Measurements from ENCODE around the gene GRXCR1.

The GRXCR1 gene

GRCh38 chr4:42892413-42892812 is at the start of gene GRXCR1:
TSS of gene GRXCR1 (plus strand) at chr4:42892713. CDS start at chr4:42893267, 554 bp downstream.
- no peaks in the 10 kb centered on the region for H3K9me3 ChIP-seq (ENCODE audit: control insufficient read depth, low read length)
- no peak within 1 kb of the TSS for H3K4me3 ChIP-seq (ENCODE audit: low read length)
- H3K9ac ChIP-seq (ENCODE audit: low read length), result no peak within 1 kb of the TSS
- H3K36me3 ChIP-seq (ENCODE audit: control insufficient read depth, insufficient read depth, low read length, severe bottlenecking), result no peaks in the 10 kb centered on the region
- no peak for DNase-seq (ENCODE audit: low read depth)
- H3K4me1 ChIP-seq (ENCODE audit: control insufficient read depth, insufficient read depth, low read length), result no peaks in the 10 kb centered on the region
- no peaks in the 10 kb centered on the region for H3K27me3 ChIP-seq (replicated peaks; ENCODE audit: control insufficient read depth, insufficient read depth, low read length)

GRCh38 chr4:42843694-42844093 is 48.8 kb upstream of the GRXCR1 start:
- peaks cover 5% of the 10 kb centered on the region for H3K4me1 ChIP-seq (ENCODE audit: control insufficient read depth, insufficient read depth, low read length)
- no peak overlapping the region for H3K9ac ChIP-seq (ENCODE audit: low read length)
- H3K4me3 ChIP-seq (ENCODE audit: low read length), result no peak overlapping the region
- H3K9me3 ChIP-seq (ENCODE audit: control insufficient read depth, low read length), result no peaks in the 10 kb centered on the region
- DNase-seq (ENCODE audit: low read depth), result no peak
- no peaks in the 10 kb centered on the region for H3K36me3 ChIP-seq (ENCODE audit: control insufficient read depth, insufficient read depth, low read length, severe bottlenecking)
- H3K27me3 ChIP-seq (replicated peaks; ENCODE audit: control insufficient read depth, insufficient read depth, low read length), result no peaks in the 10 kb centered on the region

GRCh38 chr4:42844422-42845070 is 48.0 kb upstream of the GRXCR1 start:
- Histone ChIP-seq H3K4me3 (ENCODE audit: low read length) (no peak overlapping the region), H3K9me3 (ENCODE audit: control insufficient read depth, low read length) (peaks cover 3% of the 10 kb centered on the region), H3K9ac (ENCODE audit: low read length) (no peak overlapping the region), H3K27me3 (replicated peaks; ENCODE audit: control insufficient read depth, insufficient read depth, low read length) (no peaks in the 10 kb centered on the region), H3K36me3 (ENCODE audit: control insufficient read depth, insufficient read depth, low read length, severe bottlenecking) (no peaks in the 10 kb centered on the region), H3K4me1 (ENCODE audit: control insufficient read depth, insufficient read depth, low read length) (peaks cover 5% of the 10 kb centered on the region)
- no peak for DNase-seq (ENCODE audit: low read depth)

- H3K4me3 ChIP-seq (ENCODE audit: low read length), result no peak overlapping the region
- no peak for DNase-seq (ENCODE audit: low read depth)
- H3K36me3 ChIP-seq (ENCODE audit: control insufficient read depth, insufficient read depth, low read length, severe bottlenecking), result no peaks in the 10 kb centered on the region
- H3K27me3 ChIP-seq (replicated peaks; ENCODE audit: control insufficient read depth, insufficient read depth, low read length), result no peaks in the 10 kb centered on the region
- peaks cover 5% of the 10 kb centered on the region for H3K4me1 ChIP-seq (ENCODE audit: control insufficient read depth, insufficient read depth, low read length)
- H3K9me3 ChIP-seq (ENCODE audit: control insufficient read depth, low read length), result peaks cover 13% of the 10 kb centered on the region
- no peak overlapping the region for H3K9ac ChIP-seq (ENCODE audit: low read length)
These were observed 46.9 kb upstream of the GRXCR1 start for GRCh38 chr4:42845586-42845985.

GRCh38 chr4:42855779-42856178 is 36.7 kb upstream of the GRXCR1 start:
- Histone ChIP-seq H3K9me3 (ENCODE audit: control insufficient read depth, low read length) (peaks cover 2% of the 10 kb centered on the region), H3K9ac (ENCODE audit: low read length) (no peak overlapping the region), H3K4me1 (ENCODE audit: control insufficient read depth, insufficient read depth, low read length) (no peaks in the 10 kb centered on the region), H3K4me3 (ENCODE audit: low read length) (no peak overlapping the region), H3K36me3 (ENCODE audit: control insufficient read depth, insufficient read depth, low read length, severe bottlenecking) (no peaks in the 10 kb centered on the region), H3K27me3 (replicated peaks; ENCODE audit: control insufficient read depth, insufficient read depth, low read length) (no peaks in the 10 kb centered on the region)
- DNase-seq (ENCODE audit: low read depth), result no peak

- H3K4me1 ChIP-seq (ENCODE audit: control insufficient read depth, insufficient read depth, low read length), result no peaks in the 10 kb centered on the region
- no peaks in the 10 kb centered on the region for H3K9me3 ChIP-seq (ENCODE audit: control insufficient read depth, low read length)
- no peaks in the 10 kb centered on the region for H3K36me3 ChIP-seq (ENCODE audit: control insufficient read depth, insufficient read depth, low read length, severe bottlenecking)
- no peak overlapping the region for H3K9ac ChIP-seq (ENCODE audit: low read length)
- DNase-seq (ENCODE audit: low read depth), result peak; percentile 73
- H3K4me3 ChIP-seq (ENCODE audit: low read length), result no peak overlapping the region
- H3K27me3 ChIP-seq (replicated peaks; ENCODE audit: control insufficient read depth, insufficient read depth, low read length), result peaks cover 26% of the 10 kb centered on the region
These were observed 26.8 kb upstream of the GRXCR1 start for GRCh38 chr4:42865572-42866189.

GRCh38 chr4:42871261-42871660 is 21.3 kb upstream of the GRXCR1 start:
- Histone ChIP-seq H3K9me3 (ENCODE audit: control insufficient read depth, low read length) (no peaks in the 10 kb centered on the region), H3K4me1 (ENCODE audit: control insufficient read depth, insufficient read depth, low read length) (no peaks in the 10 kb centered on the region), H3K4me3 (ENCODE audit: low read length) (no peak overlapping the region), H3K36me3 (ENCODE audit: control insufficient read depth, insufficient read depth, low read length, severe bottlenecking) (no peaks in the 10 kb centered on the region), H3K27me3 (replicated peaks; ENCODE audit: control insufficient read depth, insufficient read depth, low read length) (peaks cover 27% of the 10 kb centered on the region), H3K9ac (ENCODE audit: low read length) (no peak overlapping the region)
- no peak for DNase-seq (ENCODE audit: low read depth)

- Histone ChIP-seq H3K4me1 (ENCODE audit: control insufficient read depth, insufficient read depth, low read length) (no peaks in the 10 kb centered on the region), H3K9ac (ENCODE audit: low read length) (no peak overlapping the region), H3K36me3 (ENCODE audit: control insufficient read depth, insufficient read depth, low read length, severe bottlenecking) (no peaks in the 10 kb centered on the region), H3K27me3 (replicated peaks; ENCODE audit: control insufficient read depth, insufficient read depth, low read length) (peaks cover 22% of the 10 kb centered on the region), H3K9me3 (ENCODE audit: control insufficient read depth, low read length) (no peaks in the 10 kb centered on the region), H3K4me3 (ENCODE audit: low read length) (no peak overlapping the region)
- no peak for DNase-seq (ENCODE audit: low read depth)
These were observed 20.7 kb upstream of the GRXCR1 start for GRCh38 chr4:42871671-42872290.

- no peaks in the 10 kb centered on the region for H3K36me3 ChIP-seq (ENCODE audit: control insufficient read depth, insufficient read depth, low read length, severe bottlenecking)
- no peak overlapping the region for H3K9ac ChIP-seq (ENCODE audit: low read length)
- no peak overlapping the region for H3K4me3 ChIP-seq (ENCODE audit: low read length)
- no peak for DNase-seq (ENCODE audit: low read depth)
- H3K4me1 ChIP-seq (ENCODE audit: control insufficient read depth, insufficient read depth, low read length), result no peaks in the 10 kb centered on the region
- H3K27me3 ChIP-seq (replicated peaks; ENCODE audit: control insufficient read depth, insufficient read depth, low read length), result no peaks in the 10 kb centered on the region
- no peaks in the 10 kb centered on the region for H3K9me3 ChIP-seq (ENCODE audit: control insufficient read depth, low read length)
These were observed 13.7 kb upstream of the GRXCR1 start for GRCh38 chr4:42878863-42879262.

- no peak overlapping the region for H3K4me3 ChIP-seq (ENCODE audit: low read length)
- H3K27me3 ChIP-seq (replicated peaks; ENCODE audit: control insufficient read depth, insufficient read depth, low read length), result no peaks in the 10 kb centered on the region
- no peaks in the 10 kb centered on the region for H3K4me1 ChIP-seq (ENCODE audit: control insufficient read depth, insufficient read depth, low read length)
- DNase-seq (ENCODE audit: low read depth), result no peak
- H3K9ac ChIP-seq (ENCODE audit: low read length), result no peak overlapping the region
- no peaks in the 10 kb centered on the region for H3K36me3 ChIP-seq (ENCODE audit: control insufficient read depth, insufficient read depth, low read length, severe bottlenecking)
- H3K9me3 ChIP-seq (ENCODE audit: control insufficient read depth, low read length), result peaks cover 8% of the 10 kb centered on the region
These were observed 11.3 kb upstream of the GRXCR1 start for GRCh38 chr4:42881253-42881652.

- H3K9me3 ChIP-seq (ENCODE audit: control insufficient read depth, low read length), result no peaks in the 10 kb centered on the region
- H3K9ac ChIP-seq (ENCODE audit: low read length), result no peak overlapping the region
- H3K36me3 ChIP-seq (ENCODE audit: control insufficient read depth, insufficient read depth, low read length, severe bottlenecking), result no peaks in the 10 kb centered on the region
- no peaks in the 10 kb centered on the region for H3K4me1 ChIP-seq (ENCODE audit: control insufficient read depth, insufficient read depth, low read length)
- no peak for DNase-seq (ENCODE audit: low read depth)
- H3K4me3 ChIP-seq (ENCODE audit: low read length), result no peak overlapping the region
- H3K27me3 ChIP-seq (replicated peaks; ENCODE audit: control insufficient read depth, insufficient read depth, low read length), result no peaks in the 10 kb centered on the region
These were observed 869 bp upstream of the GRXCR1 start for GRCh38 chr4:42891644-42892043.

All from adipocyte (in vitro differentiated cells).